Superior temporal gyrus (tissue), 1 donor: ENCODE results near the gene PHF21A.
"Not testable (repeated sequence)": the region's sequence is repeated elsewhere in the genome, so short reads cannot be mapped to it uniquely, and the experiment has no call there.

Source experiments
- DNase-seq: peaks from one replicate; pipeline ENCODE4 v3.0.0-alpha.2; 2016; ENCODE audit errors: extremely low spot score

PHF21A gene

DNA sequence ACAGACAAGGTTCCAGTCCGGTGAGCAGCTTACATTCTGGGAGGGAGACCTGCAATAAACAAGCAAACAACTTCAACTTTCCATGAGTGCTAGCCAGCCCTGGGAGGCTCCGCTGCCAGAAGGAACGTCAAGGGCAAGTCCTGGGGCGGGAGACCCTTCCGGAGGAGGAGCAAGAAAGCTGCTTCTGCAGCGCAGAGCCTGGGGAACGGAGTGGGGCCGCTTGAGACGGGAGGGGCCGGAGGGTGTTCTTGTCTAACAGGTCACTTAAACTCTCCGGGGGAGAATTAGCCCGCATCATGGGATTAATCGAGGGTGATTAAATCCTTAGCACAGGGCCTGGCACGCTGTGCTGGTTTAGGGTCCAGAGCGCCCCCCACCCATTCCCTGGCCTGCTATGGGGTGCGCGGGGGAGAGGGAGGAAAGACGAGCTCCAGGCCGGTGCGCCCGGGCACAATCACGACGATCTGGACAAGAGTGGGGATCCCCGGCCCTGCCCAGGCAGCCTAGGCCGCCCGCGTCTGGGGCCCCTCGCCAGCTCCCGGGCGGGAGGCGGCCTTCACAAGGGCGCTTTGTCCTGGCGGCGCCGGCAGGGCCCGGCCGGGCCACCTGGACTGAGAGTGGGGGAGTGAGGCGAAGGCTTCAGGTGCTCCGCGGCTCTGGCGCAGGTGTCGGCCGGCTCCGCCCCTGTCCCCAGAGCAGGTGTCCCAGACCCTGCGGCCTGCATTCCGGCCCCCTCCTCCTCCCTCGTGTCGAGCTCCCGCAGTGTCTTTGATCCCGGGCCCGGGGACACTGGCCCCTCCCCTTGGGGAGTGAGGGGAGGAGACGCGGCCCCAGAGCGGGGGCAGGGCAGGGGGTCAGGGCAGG, 199.5 kb downstream of the PHF21A start:
- DNase-seq: no peak

DNA sequence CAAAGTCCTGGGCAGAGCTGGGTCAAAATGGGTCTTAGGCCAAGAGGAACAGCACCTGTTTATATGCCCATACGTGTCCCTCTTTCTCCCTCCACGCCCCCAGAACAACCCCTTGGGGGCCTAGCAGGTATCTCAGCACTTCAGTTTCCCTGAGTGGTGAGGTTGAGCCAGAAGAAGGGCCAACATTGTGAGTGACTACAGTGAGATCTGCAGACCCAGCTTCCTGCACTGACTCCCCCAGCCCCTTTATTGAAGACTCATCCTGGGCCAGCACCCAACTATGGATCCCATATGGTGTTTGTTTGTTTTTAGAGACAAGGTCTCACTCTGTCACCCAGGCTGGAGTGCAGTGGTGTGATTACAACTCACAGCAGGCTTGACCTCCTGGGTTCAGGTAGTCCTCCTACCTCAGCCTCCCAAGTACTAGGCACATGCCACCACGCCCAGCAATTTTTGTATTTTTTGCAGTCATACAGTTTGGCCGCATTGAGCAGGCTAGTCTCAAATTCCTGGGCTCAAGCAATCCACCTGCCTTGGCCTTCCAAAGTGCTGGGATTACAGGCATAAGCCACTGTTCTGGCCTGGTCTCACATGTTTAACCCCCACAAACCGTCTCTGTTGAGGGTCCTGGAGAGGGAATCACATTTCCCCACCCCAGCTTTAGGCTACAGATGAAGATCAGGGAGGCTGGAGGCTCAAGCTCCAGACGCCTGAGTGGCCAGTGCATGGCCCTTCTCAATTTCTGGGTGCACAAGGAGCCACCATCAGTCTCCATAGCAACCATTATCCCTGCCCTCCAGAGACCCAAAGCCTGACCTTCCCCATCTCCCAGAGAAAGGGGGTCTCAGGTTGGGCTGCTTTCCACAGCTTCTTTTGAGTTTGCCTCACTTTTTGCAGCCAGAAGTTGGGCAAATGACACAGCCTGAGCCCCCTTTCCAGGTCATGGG, 200.4 kb downstream of the PHF21A start:
- DNase-seq: no peak

DNA sequence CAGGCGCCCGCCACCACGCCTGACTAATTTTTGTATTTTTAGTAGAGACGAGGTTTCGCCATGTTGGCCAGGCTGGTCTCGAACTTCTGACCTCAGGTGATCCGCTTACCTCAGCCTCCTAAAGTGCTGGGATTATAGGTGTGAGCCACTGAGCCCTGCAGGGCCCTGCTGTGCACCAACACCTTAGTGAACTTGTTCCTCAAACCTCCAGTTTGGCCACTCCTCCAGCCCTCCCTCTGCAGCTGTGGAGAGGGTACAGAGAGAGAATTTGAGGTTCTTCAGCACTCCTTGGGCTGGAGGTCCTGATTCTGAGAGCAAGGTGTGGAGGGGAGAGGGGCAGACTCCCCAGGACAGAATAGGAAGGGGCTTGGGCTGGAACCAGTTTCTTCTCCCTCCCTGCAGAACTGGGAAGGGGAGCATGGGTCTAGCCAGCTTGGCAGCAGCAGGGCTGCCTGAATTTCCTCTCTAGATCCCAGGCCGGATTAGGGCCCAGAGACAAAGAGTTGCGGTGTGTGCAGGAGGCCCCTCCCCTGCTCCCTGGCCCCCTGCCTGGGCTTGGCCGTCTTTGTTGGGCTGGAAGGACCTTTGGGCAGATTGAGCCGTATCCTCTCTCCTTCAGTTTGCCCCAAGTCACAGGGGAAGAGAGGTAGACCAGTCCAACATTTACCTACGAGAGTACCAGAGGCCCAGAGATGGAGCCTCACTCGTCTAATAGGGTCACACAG, 201.3 kb downstream of the PHF21A start:
- no peak for DNase-seq

DNA sequence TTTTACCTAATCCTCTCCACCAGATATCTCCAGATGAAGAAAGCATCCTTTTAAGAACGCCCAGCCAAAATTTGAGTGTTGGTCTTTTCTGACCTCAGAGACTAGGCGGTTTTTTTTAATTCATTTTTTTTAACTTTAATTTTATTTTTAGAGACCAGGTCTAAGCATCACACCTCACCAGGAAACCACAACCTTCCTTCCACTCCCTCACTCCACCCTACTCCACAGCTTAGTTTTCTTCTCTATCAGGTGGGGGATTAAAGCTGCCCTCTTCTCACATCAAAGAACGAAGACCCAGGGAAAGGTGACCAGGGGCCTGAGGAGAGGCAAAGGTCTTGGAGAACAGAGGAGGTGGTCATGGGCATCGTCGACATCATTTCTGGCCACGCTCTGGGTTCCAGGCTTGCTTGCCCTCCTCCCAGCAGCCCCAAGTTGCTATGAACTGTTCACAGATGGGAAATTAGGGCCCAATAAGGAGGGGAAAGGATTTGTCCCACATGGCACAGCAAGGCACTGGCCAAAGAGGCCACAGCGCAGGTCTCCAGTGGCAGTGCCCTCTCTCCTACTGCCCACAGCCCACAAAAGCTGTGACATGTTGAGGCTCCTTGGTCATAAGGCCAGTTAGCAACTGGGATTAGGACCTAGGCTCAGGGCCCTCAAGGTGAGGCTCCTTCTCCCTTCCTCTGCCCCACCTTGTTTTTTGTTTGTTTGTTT, 202.1 kb downstream of the PHF21A start:
- no peak for DNase-seq

DNA sequence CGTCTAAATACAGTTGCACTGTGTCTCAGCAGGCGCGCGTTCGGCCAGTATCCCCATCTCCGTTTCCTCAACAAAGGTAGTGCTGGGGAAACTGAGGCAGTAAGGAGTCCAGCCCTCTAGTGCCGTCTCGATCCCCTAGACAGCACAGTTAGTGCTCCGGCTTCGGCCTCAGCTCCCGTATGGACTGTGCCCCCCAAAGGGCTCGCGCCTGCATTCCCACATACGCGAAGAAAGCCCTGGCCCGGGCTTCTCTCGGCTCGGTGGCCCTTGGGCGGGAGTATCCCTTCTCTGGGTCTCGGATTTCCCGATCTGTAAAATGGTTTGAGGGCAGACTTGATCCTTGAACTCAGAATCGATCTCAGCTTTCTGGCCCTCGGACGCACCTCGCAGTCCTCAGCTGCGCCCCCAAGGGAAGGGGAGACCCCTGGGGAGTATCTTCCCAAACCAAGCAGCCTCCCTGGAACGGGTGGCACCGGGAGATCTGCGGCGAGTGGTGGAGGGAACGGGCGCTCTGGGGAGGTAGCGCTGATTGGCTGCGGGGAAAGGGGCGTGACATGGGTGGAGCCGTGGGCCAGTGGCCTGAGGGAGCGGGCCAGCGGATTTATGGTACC, 202.8 kb downstream of the PHF21A start:
- DNase-seq: peak; percentile 87

DNA sequence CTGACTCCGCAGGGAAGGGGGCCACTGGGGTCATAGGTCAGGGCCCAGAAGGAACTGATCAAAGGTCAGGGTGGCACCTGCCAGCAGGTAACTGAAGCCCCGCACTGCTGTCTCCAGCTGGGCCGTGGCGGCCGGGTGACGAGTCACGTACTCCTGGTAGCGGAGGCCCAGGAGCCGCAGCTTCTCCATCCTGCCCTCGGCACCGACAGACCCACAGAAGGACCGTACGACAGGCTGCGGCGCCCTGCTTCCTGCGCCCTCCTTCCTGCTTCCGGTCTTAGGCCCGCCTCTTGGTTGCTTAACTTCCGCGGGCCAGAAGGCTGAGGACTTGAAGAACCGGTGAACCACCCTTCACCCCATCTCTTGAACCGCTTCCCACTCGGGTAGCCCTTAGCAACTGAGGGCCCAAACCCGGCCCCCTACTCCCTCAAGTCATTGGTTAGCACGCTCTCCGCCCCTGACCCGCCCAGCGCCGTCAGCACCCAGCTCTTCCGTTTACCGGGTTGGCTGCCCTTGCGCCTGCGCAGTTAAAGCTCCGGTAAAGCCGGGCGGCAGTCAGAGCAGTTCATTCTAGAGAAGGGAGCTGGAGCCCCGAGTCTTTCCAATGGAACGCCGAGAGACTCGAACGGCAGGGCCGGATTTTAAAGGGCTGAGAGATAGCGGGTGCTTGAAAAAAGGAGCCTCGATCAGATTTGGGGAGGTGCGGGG, 203.5 kb downstream of the PHF21A start, which contains the start of gene PEX16:
Gene PEX16, minus strand, starts transcription at position 255 of the 708 bp plus-strand sequence. Its CDS starts 66 bp downstream, at position 189.
- DNase-seq: peak; percentile 98

DNA sequence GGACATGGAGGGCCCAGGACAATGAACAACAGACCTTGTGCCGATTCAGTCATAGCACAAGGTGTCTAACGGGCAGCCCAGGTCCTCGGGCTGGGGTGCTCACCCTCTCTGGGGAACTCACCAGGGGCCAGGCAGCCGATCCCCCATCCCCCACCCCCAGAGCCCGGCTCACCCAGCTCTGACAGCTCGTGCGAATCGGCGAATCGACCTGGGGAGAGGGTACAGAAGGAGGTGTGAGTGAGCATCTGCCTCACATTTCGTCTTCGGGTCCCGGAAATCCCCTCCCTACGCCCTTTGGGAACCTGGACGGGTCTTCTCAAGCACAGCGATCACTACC, 204.0 kb downstream of the PHF21A start:
- DNase-seq: no peak

DNA sequence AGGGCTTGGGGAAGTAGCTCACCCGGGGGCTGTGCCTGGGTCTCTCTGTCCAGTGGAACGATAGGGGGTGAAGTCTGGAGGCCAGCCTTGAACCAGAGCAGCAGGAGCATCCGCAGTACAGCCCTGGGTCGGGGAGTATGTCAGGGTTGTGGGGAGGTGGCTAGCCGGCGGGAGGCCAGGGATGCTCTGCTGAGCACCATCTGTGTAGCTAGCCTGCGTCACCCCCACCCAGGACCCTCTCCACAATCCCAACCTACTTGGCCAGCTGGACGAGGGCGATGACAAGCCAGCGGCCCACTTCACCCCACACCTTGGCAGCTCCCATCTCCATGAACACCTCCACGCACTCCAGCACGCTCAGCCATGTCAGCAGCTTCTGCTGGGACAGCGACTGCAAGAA, 205.8 kb downstream of the PHF21A start:
- DNase-seq: no peak

DNA sequence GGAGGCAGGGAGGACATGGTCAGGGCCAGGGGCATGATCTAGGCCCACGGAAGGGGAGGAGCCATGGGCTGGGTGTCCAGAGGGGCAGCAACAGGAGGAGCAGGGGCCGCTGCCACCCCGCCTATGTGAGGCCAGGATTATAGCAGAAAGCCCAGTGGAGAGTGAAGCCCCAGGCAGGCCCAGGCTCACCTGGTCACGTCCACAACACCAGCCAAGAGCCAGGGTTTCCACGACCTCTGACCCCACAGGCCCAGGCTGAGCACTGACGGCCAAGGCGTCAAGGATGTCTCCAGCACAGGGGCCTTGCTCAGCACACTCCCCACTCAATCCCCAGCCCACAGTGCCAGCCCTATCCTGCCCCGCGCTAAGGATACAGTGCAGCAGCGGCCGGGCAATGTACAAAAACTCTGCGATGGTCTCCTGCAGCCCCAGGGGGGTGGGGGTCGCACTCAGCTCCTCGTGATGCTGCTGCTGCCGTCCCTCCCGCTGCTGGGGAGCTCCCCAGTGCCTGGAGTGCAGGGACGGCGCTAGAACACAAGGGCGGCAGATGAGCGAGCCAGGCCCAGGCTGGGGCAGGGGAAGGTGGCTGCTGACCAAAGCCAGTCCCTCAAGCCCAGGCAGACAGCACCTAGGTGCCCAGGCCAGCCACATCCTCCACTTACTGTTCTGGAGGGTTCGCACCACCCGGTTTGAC, 207.2 kb downstream of the PHF21A start:
- DNase-seq: no peak

DNA sequence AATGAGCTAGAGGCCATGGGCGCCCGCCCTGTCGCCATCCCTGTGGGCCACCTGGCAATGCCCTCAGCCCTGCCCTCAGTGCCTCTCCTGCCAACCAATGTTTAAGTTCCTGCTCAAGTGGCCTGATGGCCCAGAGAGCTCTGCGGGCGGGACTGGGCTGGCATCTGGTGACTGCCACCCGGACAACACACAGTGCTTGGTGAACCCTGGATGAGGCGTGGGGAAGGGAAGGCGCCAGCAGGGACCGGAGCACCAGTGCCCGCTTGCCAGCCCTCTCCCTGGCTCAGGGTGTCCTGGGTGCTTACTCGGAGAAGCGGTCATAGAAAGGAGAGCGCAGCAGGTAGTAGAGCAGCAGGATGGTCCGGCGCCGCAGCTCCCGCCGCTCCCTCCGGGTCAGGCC, 207.7 kb downstream of the PHF21A start:
- no peak for DNase-seq

DNA sequence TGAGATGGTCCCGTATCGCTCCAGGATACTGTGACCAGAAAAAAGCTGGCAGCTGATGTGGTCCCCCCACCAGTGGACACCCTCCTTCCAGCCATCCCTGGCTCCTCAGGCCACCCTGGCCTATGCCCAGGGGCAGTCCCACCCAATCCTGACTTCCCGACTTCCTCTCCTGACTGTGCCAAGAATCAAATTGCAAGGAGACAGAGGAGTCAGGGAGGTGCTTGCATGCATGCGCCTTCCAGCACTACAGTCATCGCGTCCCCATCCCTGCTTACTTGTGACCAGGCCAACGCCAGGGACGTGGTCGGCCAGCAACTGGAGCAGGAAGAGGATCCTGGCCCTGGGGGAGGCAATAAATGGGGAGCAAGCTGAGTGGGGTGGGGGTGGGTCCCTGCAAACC, 210.6 kb downstream of the PHF21A start:
- DNase-seq: no peak

DNA sequence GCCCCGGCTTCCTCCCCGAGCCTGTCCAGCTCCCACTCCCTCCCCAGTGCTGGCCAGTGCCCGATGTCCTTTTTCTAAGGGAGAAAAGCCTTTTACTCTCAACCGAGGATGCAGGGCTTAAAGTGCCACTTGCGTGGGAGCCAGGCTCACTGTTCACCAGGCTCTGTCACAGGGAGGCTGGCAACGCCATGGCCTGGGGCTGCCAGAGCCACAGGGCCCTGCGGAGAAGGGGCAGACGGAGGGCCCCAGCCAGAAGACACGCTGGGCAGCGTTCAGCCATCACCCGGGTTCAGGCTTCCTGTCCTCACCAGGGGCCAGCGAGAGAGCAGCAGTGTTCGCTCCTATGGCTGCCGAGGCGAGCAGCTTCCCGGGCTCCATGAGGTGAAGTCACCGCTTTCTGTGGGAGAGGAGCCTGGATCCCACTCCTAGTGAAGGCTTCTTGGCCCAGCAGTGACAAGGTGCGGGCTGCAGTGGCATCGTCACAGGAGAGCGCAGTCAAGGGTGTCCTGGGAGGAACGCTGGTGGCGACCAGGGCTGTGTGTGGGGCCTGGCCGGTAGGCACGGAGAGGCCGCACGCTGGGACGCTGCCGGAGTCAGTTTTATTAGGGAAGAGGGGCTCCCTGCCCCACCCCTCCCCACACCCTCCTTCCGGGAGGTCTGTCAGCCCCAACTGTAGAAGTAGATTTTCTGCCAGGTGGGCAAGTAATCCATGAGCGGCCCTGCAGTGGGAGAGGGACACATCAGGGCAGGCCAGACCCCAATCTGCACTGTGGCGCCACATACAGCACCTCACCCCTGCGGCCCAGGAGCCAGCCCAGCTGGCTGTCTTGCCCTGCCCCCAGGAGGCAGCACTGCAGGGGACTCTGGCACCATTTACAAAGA, 211.4 kb downstream of the PHF21A start:
- DNase-seq: no peak

DNA sequence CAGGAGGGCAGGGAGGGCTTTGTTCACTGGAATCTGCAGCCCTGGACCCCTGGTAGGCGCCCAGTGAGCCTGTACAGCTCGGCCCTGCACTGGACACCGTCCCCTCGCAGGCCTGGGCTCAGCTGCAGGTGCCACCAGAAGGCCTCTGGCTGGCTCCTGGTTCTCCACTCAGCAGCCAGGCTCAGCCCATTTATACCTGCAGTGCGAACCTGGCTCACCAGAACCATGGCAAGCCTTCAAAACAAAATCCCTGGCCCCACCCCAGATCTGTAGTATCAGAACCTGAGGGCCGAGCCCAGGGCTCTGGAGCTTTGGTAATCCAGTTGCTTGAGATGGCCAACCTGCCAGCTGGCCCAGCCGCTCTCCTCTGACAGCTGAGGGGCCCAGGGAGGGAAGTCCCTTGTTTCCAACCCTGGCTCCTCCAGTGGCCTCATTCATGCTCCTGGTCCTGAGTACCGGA, 213.3 kb downstream of the PHF21A start:
- no peak for DNase-seq

DNA sequence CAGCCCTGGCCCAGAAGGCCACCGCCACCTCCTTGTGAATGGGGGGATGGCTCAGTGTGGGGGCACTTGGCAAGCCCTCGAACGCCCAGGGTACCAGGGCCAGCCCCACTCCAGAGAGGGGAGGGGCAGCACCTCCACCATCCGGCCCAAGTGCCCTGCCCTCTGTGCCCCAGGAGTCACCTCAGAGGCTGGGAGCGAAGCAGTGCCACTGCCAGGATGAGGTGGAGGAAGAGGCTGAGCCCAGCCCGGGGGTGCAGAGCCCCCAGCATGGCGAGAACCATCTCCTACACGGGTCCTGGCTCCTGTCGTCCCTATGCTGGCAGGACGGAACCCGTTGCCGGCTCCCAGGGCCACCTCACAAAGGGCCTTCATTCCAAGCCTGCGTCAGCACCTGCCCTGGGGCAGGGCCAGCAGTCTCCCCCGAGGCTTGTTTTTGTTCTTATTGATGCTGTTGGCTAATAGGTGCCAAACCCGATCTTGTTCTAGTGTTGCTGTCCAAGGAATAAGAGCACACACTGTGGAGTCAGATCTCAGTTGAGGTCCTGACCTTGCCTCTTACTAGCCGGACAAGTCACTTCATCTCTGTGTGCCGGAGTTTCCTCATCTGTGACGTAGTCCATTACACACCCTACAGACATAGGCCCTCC, 214.2 kb downstream of the PHF21A start, which contains the start of gene FREY1:
Gene FREY1, minus strand, starts transcription at position 307 of the 647 bp plus-strand sequence. Its CDS starts 26 bp downstream, at position 281.
- DNase-seq: peak; percentile 31

DNA sequence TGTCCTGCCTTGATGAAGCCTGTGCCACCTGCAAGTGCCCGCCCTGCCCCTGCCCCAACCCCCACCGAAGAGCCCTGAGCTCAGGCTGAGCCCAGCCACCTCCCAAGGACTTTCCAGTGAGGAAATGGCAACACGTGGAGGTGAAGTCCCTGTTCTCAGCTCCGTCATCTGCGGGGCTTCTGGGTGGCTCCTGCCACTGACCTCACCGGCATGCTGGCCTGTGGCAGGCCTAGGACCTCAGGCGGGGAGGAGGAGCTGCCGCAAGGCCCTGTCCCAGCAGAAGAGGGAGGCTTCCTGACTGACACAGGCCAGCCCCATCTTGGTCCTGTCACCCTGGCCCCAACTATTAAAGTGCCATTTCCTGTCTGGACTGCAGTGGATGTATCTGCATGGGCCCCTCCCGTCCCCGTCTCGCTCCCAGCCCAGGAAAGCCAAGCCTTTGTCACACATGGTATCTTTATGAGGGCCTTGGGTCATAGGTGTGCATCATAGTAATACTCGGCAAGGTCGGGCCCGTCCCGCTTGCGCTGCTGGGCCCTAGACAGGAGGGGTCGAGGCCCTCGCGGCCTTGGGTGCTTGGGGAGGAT, 215.1 kb downstream of the PHF21A start:
- no peak for DNase-seq

DNA sequence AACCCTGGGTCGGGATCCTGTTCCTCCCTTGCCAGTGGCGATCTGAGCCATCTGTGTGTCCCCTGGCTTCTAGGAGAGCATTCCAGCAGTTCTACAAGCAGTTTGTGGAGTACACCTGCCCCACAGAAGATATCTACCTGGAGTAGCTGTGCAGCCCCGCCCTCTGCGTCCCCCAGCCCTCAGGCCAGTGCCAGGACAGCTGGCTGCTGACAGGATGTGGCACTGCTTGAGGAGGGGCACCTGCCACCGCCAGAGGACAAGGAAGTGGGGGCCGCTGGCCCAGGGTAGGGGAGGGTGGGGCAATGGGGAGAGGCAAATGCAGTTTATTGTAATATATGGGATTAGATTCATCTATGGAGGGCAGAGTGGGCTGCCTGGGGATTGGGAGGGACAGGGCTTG, 215.7 kb downstream of the PHF21A start:
- DNase-seq: not testable (repeated sequence)

DNA sequence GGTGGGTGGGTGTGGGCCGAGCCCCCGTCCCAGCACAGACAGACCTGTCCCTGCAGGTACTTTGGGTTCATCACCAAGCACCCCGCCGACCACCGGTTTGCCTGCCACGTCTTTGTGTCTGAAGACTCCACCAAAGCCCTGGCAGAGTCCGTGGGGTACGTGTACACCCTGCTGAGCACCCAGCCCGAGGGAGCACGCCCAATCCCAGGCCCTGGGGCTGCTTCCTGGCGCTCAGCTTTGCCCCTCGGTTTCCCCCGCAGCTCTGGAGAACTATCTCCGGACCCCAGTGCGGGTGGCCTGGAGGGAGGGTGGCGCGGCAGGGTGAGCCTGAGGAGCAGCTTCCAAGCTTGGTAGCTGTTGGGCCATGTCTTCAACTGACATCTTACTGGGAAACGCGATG, 216.2 kb downstream of the PHF21A start:
- DNase-seq: no peak
